Endometrial microvascular endothelial cells (primary cell): ENCODE data around the gene TRIM24. TPM values are rescaled to one million over a fixed set of nuclear protein-coding genes. Genes with fewer than 3 reads are reported as not detected.

ENCODE experiments used
- in situ Hi-C: cut with HindIII; loops from 2 replicates; pipeline ENCODE4 v1.10.0; 2017; ENCODE audit warnings: low sequenced_read_pairs, low pct_unique_long_range_greater_than_20kb; ENCODE audit errors: inconsistent ontology term
- total RNA-seq: library from RNA; depleted of rRNA; stranded (reverse); fragments of >200 nt; gene quantifications from one replicate; pipeline ENCODE4 v1.2.3, GENCODE V29; 2015; ENCODE audit errors: inconsistent ontology term

The TRIM24 gene
- total RNA-seq, 1 donor from 2014 or later: 11.8 TPM

DNA sequence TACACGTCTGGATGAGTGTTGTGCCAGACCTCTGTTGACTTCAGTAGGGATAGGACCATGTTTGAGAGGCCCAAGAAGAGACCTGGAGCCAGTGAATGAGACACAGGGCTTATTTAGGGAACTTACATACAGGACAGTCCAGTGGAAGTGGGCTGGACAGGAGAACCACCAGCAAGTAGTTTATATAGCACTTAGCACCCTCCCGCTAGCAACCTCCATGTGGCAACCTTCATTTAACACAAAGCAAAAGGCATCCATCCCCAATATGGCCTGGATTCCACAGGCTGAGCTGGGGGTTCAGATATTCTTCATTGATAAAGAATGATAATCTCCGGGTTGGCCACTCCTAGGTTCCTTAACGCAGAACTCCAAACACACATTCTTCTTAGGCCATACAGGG lies 93.7 kb downstream of the TRIM24 start:
- in situ Hi-C loops: loop anchor here (25.0 kb wide), 1 partner anchor 92 kb away; the partner anchor contains the start of gene TRIM24

DNA sequence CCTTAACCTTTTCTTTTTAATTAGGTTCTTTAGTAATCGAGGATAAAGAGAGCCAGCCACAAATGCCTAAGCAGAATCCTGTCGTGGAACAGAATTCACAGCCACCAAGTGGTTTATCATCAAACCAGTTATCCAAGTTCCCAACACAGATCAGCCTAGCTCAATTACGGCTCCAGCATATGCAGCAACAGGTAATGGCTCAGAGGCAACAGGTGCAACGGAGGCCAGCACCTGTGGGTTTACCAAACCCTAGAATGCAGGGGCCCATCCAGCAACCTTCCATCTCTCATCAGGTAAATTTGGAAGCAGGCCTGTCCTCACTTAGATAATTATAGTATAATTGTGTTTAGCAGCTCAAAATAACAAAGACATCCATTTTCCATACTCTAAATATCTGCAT lies 94.6 kb downstream of the TRIM24 start:
- in situ Hi-C loops: loop anchor here (25.0 kb wide), 1 partner anchor 92 kb away; the partner anchor contains the start of gene TRIM24

DNA sequence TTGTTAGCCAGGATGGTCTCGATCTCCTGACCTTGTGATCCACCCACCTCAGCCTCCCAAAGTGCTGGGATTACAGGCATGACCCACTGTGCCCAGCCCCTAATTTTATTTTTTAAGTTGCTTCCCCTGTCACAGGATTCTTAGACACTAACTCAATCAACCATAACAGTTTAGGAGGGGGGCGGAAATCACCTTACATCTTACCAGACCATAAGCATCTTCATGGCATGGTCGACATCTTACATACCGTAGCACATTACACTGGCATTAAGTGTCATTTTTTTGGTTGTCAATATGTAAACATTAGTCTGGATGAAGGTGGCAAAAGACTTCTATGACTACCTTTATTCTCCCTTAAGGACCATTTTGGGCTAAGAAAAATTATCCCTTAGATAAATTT lies 95.6 kb downstream of the TRIM24 start:
- in situ Hi-C loops: loop anchor here (25.0 kb wide), 1 partner anchor 93 kb away; the partner anchor contains the start of gene TRIM24

DNA sequence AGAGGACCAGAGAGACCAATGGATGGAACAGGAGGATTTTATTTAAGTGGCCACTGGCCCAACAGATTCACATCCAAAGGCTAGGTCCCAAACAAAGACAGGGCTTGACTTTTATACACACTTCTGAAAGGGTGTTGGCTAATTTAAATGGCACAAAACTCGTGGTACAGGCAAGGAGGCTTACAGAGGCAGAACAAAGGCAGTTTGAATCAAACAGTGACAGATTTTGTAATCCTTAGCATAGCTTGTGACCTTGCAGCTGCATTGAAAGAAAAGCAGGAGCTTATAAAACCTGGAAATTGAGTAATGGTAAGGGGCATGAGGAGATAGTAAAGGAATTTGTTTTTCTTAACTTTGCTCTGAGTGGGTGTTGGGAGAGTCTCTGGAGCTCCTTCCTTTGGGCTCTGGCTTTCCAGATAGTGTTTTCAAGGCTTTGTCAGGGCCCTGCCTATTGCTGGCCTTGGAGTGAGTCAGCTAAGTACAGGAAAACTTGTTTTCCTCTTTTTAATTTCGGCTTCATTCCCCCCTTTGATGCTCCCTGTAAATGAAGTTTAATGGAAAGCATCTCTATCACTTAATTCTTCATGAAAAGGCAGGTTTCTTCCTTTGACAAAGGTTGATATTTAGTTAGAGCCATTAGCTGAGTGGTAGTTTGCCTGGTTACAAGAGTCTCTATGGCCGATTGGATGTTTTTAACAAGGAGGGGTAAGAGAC lies 96.9 kb downstream of the TRIM24 start:
- in situ Hi-C loops: loop anchor here (25.0 kb wide), 1 partner anchor 95 kb away; the partner anchor contains the start of gene TRIM24

DNA sequence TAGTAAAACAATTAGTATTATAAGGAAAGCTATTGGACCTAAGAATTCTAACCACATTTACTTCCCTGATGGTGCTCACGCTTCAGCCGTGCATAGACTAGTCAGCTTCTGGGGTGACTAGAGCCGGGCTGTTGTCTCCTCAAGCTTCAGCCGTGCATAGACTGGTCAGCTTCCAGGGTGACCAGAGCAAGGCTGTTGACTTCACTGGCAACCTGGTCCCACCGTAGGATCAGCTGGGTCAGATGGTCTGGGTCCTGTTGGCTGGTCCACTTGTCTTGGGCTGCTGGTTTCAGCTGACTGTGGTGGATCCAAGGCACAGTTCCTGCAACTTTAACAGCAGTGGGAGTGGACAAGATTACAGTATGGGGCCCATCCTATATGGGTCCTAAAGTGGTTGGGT lies 99.4 kb downstream of the TRIM24 start:
- in situ Hi-C loops: loop anchor here (25.0 kb wide), 1 partner anchor 97 kb away; the partner anchor contains the start of gene TRIM24

DNA sequence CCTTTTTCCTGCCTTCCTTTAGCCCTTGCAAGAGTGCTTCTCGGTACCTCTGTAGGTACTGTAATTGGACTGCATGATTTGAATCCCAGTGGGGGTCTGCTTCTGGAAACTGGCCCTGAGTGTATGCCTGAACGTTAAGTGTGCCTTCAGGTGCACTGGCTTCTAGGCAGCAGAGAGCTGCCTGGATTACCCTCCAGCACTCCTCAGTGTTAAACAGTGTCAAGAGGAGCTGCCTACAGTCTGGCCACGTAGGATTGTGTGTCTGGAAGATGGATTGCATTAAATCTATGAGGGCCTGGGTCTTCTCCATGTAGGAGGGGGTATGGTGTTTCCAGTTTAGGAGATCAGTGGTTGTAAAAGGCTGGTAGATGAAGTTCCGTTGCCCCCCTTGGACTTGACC lies 103.7 kb downstream of the TRIM24 start:
- in situ Hi-C loops: loop anchor here (25.0 kb wide), 1 partner anchor 102 kb away; the partner anchor contains the start of gene TRIM24

DNA sequence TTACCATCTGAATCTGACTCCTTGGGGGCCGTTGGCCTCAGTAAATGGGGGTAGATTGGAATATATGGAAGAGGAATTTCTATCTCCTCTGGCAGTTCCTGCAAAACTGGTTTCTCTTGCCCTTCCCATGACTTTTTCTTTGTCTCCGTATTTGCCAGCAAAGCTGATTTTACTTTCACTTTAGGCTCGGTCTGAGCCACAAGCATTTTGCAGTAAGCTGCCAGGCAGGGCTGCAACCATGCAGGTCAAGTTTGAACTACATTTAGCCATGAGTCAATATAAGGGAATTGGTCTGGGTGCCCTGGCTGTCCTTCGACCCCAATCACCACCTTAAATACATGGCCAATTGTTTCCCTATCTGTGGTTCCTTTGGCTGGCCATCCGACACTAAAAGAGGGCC lies 104.3 kb downstream of the TRIM24 start:
- in situ Hi-C loops: loop anchor here (25.0 kb wide), 1 partner anchor 102 kb away; the partner anchor contains the start of gene TRIM24

DNA sequence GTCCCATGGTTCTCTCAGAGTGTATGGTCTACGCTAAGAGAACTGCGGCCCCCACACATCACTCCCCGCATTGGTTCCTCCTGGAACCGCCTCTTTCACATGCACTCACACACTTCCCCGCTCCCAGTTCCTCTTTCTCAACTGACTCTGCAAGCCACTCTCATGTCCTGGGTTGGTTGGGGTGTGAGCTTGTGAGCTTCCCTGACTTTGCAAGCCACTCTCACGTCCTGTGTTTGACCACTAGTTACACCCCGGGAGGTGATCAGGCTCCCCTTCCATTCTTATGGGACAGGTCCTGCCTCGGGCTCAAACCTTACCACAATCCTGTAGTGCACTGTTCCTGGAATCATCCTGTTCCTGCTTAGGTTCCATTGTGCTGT lies 105.0 kb downstream of the TRIM24 start:
- in situ Hi-C loops: loop anchor here (25.0 kb wide), 1 partner anchor 103 kb away; the partner anchor contains the start of gene TRIM24

DNA sequence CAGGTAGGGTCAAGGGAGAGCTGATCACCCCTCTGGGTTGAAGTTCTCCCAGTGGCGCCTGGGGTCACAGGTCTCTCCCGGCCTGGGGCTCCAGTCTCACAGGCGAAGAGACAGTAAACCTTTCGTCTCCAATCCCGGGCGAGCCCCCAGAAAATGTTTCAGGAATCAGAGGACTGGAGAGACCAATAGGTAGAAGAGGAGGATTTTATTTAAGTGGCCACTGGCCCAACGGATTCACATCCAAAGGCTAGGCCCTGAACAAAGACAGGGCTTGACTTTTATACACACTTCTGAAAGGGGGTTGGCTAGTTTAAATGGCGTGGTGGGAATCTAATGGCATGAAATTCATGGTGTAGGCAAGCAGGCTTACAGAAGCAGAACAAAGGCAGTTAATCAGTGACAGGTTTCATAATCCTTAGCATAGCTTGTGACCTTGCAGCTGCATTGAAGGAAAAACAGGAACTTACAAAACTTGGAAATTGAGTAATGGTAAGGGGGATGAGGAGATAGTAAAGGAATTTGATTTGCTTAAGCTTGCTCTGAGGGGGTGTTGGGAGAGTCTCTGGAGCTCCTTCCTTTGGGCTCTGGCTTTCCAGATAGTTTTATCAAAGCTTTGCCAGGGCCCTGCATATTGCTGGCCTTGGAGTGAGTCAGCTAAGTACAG lies 105.5 kb downstream of the TRIM24 start:
- in situ Hi-C loops: loop anchor here (25.0 kb wide), 1 partner anchor 103 kb away; the partner anchor contains the start of gene TRIM24

DNA sequence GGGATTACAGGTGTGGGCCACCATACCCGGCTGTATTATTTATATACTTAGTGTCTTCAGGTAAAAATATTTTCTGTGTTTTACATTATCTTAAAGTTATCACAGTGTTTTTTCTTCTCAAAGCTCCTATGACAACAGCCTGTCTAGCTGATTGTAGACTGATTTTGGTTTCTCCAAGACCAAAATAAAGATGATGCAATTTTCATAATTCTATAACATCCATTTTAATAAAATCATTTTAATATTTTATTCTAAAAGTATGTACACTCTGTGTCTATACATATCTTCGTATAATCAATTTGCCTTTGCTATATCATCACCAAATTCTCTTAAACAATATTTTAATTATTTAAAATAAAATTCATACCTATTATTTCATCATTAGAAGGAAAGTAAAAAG lies 108.6 kb downstream of the TRIM24 start:
- in situ Hi-C loops: loop anchor here (25.0 kb wide), 1 partner anchor 106 kb away; the partner anchor contains the start of gene TRIM24

DNA sequence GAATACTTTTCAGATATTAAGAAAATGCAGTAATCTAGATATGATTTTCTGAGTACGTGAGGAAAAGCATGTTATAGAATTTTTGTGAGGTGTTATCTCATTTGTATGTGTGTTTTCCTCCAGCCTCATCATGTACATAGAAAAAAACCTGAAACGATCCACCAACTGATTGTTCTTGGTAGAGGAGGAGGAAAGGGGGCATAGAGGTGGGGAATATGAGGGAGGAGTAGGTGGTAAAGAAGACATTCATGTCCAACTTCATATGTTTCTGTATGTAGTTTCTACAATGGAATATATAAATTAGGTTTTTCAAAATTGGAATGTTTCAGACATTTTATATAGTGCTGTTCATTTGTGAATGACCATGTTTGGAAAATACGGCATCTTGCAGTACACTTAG lies 109.4 kb downstream of the TRIM24 start:
- in situ Hi-C loops: loop anchor here (25.0 kb wide), 1 partner anchor 107 kb away; the partner anchor contains the start of gene TRIM24

DNA sequence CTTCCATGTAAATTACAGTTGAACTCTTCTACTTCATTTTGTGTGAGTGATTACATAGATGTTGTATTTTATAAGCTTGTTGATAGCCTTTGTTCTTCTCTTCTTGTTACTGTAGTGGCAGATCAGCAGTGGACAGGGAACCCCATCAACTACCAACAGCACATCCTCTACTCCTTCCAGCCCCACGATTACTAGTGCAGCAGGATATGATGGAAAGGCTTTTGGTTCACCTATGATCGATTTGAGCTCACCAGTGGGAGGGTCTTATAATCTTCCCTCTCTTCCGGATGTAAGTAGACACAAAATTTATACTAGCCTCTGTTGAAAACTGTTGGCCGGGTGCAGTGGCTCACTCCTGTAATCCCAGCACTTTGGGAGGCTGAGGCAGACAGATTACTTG lies 110.7 kb downstream of the TRIM24 start:
- in situ Hi-C loops: loop anchor here (25.0 kb wide), 1 partner anchor 108 kb away; the partner anchor contains the start of gene TRIM24

DNA sequence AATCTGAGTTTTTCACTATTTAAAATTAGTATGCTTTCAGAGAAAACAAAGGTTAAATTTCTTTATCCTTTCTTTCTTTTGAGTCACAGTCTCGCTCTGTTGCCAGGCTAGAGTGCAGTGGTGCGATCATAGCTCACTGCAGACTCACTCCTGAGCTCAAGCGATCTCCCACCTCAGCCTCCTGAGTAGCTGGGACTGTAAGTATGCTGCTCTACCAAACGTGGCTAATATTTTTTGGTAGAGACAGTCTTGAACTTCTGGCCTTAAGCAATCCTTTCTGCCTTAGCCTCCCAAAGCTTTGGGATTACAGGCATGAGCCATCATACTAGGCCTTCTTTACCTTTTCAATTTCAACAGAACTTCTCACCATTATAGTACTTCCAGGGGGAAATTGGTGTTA lies 113.7 kb downstream of the TRIM24 start:
- in situ Hi-C loops: loop anchor here (25.0 kb wide), 1 partner anchor 111 kb away; the partner anchor contains the start of gene TRIM24

DNA sequence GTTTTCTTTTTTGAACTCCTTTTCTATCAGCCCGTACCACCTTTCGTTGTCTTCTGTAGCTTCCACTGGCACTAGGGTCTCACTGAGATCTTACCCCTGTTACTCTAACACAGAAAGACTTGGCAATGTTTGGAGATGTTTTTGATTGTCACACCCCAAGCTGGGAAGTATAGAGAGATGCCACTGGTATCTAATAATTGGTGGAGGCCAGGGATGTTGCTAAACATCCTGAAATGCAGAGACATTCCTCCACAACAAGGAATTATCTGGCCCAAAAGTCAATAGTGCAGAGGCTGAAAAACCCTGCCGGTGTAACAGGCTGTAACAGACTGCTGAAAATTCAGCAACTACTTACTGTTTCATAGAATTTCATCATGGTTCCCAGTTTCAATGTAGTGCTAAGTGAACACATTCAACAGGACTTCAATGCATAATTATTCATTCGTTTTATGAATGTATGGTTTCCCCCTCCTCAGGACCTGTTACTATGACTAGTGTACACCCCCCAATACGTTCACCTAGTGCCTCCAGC lies 115.9 kb downstream of the TRIM24 start:
- in situ Hi-C loops: no loop called here

DNA sequence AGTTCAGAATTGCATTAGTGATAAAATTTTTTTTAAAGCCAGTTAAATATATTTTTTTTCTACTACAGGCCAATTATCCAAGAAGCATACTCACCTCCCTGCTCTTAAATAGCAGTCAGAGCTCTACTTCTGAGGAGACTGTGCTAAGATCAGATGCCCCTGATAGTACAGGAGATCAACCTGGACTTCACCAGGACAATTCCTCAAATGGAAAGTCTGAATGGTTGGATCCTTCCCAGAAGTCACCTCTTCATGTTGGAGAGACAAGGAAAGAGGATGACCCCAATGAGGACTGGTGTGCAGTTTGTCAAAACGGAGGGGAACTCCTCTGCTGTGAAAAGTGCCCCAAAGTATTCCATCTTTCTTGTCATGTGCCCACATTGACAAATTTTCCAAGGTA lies 119.1 kb downstream of the TRIM24 start:
- in situ Hi-C loops: no loop called here

DNA sequence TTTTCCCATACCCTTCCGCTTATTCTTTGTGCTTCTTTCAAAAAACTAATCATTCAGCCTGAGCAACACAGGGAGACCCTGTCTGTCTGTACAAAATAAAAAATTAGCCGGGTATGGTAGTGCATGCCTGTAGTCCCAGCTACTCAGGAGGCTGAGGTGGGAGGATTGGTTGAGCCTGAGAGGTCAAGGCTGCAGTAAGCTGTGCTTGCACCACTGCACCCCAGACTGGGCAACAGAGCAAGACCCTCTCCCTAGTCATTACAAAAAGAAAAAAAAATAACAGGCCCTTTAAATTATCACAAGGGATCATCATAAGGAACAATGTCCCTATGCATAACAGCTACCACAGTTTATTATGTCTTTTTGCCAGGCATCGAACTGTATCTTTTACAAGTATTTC lies 119.6 kb downstream of the TRIM24 start:
- in situ Hi-C loops: no loop called here

DNA sequence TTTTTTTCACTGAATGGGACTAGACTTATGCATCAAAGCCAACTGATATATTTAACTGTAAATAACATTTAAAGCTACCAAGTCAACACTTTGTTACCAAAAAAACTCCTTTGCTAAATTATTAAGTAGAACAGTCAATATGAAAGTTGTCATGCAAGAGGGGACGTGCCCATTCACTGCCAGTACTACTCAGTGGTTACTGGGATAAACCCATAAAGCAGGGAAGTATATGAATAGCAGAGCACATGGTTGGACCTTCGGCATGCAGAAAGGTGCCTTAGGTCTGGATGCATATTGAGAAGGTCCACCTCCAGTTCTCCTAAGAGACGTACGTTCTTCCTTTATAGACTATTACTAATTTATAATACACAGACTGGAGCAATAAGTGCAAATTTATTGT lies 121.0 kb downstream of the TRIM24 start:
- in situ Hi-C loops: no loop called here

DNA sequence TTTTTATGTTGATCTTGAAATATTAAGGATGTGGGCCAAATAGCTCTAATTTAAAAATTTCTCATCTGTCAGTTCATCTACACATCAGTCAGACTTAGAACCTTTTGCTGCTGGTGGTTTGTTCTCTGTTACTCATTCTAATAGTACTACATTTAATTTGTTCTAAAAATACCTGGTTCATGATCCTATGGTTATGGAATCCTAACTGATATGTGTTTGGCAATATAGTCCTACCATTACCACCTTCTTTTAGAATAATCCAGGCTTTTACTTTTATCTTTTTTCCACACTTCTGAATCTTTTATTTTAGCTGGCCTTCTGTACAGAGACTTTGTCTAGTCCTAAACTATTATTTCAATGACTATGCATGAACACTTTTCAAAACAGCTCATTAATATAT lies 124.2 kb downstream of the TRIM24 start:
- in situ Hi-C loops: no loop called here

DNA sequence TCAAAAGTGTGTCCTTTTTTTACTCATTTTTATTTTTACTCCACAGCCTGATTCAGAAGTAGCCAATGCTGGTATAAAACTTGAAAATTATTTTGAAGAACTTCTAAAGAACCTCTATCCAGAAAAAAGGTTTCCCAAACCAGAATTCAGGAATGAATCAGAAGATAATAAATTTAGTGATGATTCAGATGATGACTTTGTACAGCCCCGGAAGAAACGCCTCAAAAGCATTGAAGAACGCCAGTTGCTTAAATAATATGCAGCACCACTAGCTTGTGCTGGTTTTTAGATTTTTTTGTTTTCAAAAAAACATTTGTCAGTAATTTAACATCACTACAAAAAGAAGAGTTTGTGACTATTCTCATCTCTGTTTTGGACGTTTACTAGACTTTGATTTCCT lies 124.6 kb downstream of the TRIM24 start:
- in situ Hi-C loops: no loop called here
